Suppressor macrophage (primary cell): ENCODE results near the gene KCNF1.
A peak's percentile ranks its signal among the peaks of the same experiment; 100 is the strongest.

Source experiments
- DNase-seq, 4 experiments: peaks; one replicate each; pipeline ENCODE4 v3.0.0-alpha.2; 2020 to 2022

The KCNF1 gene

DNA sequence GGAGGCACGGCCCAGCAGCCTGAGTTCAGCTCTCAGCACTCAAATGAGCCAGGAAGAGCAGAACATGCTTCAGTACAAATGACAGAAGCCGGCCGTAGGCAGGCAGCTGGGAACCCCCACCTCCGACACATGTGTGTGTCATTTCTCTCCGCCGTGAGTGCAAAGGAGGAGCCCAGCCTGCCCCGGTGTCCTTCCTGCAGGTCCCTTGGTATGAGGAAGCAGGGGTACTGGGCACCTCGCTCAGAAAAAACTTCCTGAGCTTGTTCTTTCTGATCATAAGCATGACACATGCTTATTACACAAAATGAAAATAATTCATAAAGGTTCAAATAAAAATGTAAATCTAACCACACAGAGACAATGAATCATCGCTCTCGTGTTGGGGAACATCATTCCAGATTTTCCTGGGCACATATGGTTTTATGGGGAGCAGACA lies 35.3 kb downstream of the KCNF1 start:
- DNase-seq: peak in 2 of 4 experiments; percentile 26 to 35

GRCh38 chr2:10947446-10948187 lies 35.9 kb downstream of the KCNF1 start:
- no peak for DNase-seq

- no peak for DNase-seq
These were observed 36.4 kb downstream of the KCNF1 start for GRCh38 chr2:10948188-10948564.

DNA sequence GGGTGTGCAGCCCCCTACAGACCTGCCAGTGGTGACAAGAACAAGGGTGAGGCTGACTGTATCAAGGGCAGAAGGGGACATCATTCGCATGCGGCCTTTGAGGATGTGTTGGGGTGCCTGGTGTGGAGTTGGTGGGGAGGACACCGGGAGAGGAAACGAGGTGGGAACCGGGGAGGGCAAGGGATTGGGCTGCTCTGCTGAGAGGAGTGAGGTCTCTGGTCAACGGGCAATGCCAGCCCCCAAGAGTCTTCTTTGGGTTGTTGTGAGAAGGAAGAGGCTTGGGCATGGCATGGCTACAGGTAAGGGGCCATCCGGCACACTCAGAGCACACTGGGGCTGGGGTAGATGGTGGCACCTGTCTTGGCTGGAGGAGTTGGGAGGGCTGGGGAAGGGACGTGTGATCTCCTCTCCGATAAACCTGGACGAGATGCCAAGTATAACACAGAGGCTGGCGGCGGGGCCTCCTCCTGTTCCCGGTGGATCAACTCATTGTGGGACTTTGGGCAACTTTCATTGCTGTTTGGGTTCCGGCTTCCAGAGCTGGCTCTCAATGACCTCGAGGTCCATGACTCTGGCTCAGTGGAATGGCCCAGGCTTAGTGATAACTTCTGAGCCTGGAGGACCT lies 37.0 kb downstream of the KCNF1 start:
- DNase-seq: no peak

DNA sequence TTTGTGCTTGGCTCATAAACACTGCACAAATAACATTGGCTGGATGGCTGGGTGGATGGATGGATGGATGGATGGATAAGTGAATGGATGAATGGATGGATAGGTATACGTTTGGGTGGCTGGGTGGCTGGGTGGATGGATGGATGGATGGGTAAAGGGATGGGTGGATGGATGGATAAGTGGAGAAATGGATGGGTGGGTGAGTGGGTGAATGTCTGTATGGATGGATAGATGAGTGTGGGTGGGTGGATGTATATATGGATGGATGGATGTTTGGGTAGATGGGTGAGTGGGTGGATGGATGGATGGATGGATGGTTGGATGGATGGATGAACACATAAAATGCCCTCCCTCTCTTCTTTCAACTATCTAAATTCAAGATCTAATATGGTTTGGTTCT lies 38.1 kb downstream of the KCNF1 start:
- no peak for DNase-seq

- DNase-seq: no peak
These were observed 40.1 kb downstream of the KCNF1 start for GRCh38 chr2:10951558-10952414.

DNA sequence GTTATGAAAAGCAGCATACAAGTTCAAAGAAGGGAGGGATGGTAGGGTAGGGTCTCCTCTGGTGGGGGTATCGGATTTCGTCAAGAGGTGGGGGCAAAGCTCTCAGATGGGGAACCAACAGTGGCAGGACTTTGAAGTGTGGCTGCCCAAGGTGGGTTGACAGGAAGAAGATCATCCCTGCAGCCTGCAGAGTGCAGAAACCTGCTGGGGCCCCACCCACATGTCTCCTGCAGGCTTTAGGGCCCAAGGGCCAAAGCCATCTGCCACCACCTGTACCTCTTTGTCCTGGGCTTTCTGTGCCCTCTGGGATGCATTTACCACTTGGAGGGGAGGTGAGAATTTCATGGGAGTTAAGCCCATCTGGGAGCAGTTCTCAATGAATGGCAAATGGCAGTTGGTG lies 42.7 kb downstream of the KCNF1 start:
- DNase-seq: no peak

DNA sequence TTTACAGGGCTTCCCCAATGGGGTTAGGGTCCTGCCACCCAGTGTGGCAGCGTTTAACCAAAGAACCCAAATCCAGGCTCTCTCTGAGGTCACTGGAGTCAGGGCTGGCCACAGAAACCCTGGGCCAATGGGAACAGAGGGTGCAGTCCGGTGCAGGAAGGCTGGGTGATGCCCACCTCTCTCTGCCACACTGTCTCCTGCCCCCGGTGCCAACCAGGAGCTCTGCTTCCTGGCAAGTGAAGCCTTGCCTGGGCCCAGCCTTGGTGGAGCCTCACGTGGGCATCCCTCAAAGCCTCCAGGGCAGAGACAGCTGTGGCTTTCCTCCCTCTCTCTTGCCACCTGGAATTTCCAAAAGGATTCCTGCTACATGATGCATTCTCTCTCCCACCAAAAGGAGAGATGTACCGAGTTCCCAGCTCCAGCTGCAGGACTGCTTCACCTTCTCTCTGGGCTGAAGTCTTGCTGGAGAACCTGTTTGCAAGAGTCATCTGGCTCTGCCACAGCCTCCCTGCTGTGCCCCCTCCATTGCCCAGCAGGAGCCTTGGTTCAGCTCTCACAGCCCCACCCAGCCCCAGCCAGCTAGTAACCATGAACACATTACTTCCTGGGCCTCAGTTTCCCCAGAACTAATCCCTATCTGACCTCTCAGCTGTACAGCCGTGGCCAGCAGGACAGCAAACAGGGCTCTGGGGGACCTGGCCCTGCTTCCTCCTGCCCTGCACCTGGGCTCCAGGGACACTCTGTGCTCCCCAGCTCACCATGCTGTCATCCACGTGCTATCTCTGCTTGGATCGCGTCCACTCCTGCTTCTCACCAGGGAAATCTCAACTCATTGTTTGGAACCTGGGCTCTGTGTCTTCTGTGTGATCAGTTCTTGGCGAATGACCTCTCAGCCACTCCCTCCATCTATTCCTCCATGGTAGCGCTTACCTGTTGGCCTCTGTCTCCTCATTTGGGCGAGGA lies 43.4 kb downstream of the KCNF1 start:
- no peak for DNase-seq

DNA sequence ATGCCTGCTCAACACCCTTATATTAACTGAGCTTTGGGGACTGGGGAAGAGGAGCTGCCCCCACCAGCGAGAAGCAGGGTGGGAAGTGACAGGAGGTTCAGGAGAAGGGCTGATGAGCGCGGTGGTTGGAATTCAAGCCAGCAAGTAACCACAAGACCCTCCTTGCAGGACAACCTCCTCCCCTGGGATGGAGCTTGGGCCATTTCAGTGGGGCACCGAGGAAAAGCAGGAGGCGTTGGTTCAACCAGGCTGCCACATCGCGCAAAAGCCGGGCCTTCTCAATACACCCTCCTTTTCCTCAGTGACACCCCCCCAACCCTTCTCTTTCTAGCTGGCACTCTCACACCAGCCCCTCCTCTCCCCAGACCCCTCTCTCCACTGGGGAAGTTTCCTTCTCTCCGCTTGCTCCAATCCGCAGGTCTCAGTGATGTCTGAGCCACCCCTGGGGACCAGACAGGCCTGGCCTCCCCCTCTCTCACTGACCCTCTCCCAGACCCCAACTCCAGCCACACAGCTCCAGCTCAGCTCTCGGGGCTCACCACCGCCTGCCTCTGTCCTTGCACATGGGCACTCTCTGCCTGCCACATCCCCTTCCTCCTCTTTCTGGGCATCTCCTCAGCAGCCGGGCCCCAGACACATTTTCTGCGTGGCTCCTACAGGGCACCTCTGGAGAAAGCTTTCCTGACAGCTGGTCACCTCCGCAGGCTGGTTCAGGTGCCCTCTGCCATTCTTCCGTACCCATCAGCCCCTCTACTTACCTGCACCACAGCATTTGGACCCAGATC lies 44.5 kb downstream of the KCNF1 start:
- no peak for DNase-seq

DNA sequence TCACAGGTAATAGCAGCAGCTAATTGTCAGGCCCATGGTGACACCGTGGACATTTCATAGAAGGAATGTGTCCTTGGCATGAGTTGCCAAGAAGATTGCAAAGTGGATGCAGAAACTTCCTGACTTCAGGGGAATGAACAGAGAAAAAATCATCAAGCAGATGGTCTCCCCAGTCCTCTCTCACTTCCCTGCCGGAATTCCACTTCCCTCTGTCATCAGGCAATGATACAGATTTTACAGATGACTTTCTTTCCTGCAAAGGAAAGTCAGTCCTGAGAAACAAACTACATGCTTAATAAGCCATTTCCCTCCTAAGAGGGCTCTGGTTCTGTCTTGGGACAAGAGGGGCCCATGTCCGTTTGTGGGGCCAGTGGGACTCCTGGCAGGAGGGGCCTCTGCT lies 45.7 kb downstream of the KCNF1 start:
- DNase-seq: no peak

GRCh38 chr2:10958452-10958851 lies 46.7 kb downstream of the KCNF1 start:
- DNase-seq: peak in 3 of 4 experiments; percentile 23 to 38 (median 30)

DNA sequence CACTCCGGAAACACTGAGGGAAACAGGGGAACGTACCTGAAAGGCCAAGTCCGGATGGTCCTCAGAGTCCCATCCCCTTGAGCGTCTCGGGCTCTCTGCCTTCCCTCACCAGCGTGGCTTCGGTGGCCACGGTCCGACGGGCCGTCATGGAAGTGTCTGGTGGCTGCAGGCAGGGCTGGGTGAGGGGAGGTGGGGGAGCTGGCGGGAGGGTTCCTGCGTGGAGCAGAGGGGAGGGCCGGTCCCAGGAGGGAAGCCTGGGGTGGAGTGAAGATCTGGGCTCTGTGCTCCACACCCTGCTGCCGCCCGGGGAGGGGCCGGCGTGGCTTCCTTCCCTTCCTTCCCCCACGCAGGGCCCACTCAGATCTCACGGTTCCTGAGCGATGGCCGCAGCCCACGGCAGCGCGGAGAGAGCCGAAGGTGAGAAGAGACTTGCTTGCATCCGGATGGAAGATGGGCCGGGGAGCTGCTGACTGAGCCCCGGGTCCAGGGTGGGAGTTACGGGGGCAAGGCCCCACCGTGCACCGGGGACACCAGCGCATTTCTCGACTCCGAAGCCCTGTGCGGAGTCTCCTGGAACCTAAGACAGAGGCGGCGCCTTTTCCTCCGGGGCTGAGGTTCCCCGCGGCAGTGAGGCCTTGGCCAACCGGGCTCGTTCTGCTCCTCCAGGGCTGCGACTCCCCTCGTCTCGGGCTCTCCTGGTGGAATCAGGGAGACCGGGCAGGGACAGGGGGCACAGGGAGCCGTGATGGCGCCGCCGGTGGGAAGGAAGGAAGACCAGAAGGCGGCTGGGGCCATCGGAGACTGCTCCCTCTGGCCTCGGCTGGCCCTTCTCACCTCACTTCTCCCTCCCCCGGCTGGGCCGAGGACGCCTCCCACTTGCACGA lies 49.1 kb downstream of the KCNF1 start:
- DNase-seq: no peak

GRCh38 chr2:10961490-10961875 lies 49.7 kb downstream of the KCNF1 start:
- no peak for DNase-seq

DNA sequence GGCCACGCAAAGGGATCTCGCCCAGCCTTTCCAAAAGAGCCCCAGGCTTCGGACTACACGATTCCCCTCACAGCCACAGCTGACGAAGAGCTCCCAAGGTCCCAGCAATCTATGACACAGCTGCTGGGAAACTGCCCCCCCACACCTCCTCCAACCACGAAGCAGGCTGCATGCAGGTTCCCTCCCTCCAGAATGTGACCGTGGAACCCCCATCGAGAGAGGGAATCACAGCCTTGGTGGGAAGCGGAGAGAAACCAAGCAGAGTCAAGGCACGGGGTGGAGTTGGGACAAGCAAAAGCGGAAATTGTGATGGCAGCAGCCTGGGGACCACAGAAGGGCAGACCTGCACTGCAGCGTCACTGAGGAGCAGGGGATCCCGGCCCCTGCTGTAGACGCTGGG lies 50.3 kb downstream of the KCNF1 start:
- no peak for DNase-seq

DNA sequence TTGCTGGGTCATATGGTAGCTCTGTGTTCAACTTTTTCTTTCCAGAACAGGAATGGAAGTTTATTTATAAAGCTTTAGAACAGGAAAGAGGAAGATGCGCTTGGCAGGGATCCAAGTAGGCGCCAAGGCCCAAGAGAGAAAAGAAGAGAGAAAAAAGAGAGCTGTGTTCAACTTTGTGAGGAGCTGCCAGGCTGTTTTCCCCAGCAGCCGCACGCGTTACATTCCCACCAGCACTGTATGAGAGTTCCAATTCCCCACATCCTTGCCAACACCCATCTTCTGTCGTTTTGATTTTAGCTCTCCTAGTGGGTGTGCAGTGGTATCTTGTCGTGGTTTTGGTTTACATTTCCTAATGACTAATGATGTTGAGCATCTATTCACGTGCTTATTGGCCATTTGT lies 51.4 kb downstream of the KCNF1 start:
- DNase-seq: peak; percentile 53 to 79 (median 74)
